Chondrocyte (in vitro differentiated cells): ENCODE measurements around the gene OSBPL1A. TPM values are rescaled to one million over a fixed set of nuclear protein-coding genes. Genes with fewer than 3 reads are reported as not detected.

Source experiments
- DNase-seq: peaks from one replicate; pipeline ENCODE4 v3.0.0; 2021; ENCODE audit warnings: mixed read lengths, low spot score
- H3K27ac Mint-ChIP-seq: one replicate; pipeline ENCODE4 v1.8.0; 2021; ENCODE audit warnings: mild to moderate bottlenecking, moderate library complexity, mixed read lengths; ENCODE audit not compliant: unreplicated experiment
- H3K27me3 Mint-ChIP-seq: 2 replicates; pipeline ENCODE4 v1.8.0; 2021; ENCODE audit warnings: low read depth, mixed read lengths
- H3K36me3 Mint-ChIP-seq: 2 replicates; pipeline ENCODE4 v1.8.0; 2021; ENCODE audit warnings: low read depth, mixed read lengths
- H3K4me1 Mint-ChIP-seq: 2 replicates; pipeline ENCODE4 v1.8.0; 2021; ENCODE audit warnings: low read depth, mild to moderate bottlenecking, mixed read lengths
- H3K4me3 Mint-ChIP-seq: one replicate; pipeline ENCODE4 v1.8.0; 2021; ENCODE audit warnings: mild to moderate bottlenecking, moderate library complexity, mixed read lengths; ENCODE audit not compliant: unreplicated experiment
- H3K9me3 Mint-ChIP-seq: 2 replicates; pipeline ENCODE4 v1.8.0; 2021; ENCODE audit warnings: low read depth, mixed read lengths
- CTCF ChIP-seq: fragments of 200-600 bp; sonication (generic); IDR thresholded peaks from 2 replicates; pipeline ENCODE4 v1.5.0; 2021; ENCODE audit warnings: antibody characterized with exemption, mild to moderate bottlenecking, moderate library complexity
- total RNA-seq: library from RNA; stranded (reverse); gene quantifications from 3 replicates; pipeline ENCODE4 v1.2.1, GENCODE V29; 2021

Gene OSBPL1A
- total RNA-seq, 1 donor from 2014 or later = 33.3 TPM

DNA sequence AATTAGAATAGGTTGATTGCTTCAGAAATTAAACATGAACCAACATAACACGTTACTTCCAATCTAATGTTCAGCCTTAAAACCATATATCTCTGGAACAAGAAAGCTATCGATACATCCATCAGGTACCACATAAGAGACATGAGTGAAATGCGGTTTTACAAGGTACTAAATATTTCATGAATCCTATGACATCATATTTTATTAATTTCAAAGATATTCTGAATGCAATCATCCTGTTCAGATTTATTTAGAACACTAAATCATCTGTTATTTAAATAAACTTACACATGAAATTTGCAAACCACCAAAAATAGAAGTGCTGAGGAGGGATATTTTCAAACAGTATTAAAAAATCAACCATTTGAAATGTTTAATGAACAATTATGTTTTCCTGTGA lies 119.0 kb downstream of the OSBPL1A start:
- Mint-ChIP-seq H3K4me1 (peaks cover 1% of the 10 kb centered on the region), H3K36me3 (no peaks in the 10 kb centered on the region), H3K4me3 (no peak overlapping the region), H3K27me3 (no peaks in the 10 kb centered on the region), H3K9me3 (no peaks in the 10 kb centered on the region), H3K27ac (no peak overlapping the region)
- TF ChIP-seq CTCF = no peak
- no peak for DNase-seq

DNA sequence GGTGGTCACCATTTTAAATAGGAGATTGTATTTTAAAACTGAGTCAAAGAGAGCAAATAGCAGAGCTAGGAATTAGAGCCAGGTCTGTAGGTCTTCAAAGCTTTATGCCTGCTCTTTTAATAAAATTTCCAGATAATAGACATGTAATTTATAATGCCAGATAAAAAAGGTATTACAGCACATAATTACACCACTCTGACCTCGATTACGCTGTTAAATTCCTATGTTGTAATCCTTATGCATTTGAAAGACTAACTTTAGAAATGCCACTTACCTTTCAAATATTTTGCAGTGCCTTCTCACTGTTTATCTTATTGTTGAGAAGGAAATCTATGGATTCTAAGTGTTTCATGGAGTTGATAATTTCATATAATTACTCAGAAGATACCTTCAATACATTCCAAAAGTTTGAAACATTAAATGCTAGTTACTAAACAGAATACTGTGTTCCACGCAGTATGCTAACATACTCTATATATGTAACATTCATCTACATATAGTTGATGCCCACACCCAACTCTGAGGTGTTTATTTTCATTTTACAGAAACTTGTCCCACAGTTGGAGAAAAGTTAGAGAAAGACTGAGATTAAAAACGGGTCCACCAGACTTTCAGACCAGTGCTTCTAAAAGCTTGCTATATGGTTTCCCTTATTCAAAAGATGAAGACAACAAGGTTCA lies 120.0 kb downstream of the OSBPL1A start:
- Mint-ChIP-seq H3K9me3 (no peaks in the 10 kb centered on the region), H3K27ac (no peak overlapping the region), H3K36me3 (no peaks in the 10 kb centered on the region), H3K27me3 (no peaks in the 10 kb centered on the region), H3K4me1 (peaks cover 3% of the 10 kb centered on the region), H3K4me3 (no peak overlapping the region)
- no peak for TF ChIP-seq CTCF
- DNase-seq = no peak

GRCh38 chr18:24276994-24277393 lies 120.6 kb downstream of the OSBPL1A start:
- H3K27ac Mint-ChIP-seq = no peak overlapping the region
- TF ChIP-seq CTCF = no peak
- DNase-seq = no peak
- H3K4me1 Mint-ChIP-seq = peaks cover 7% of the 10 kb centered on the region
- H3K4me3 Mint-ChIP-seq = no peak overlapping the region
- no peaks in the 10 kb centered on the region for H3K27me3 Mint-ChIP-seq
- no peaks in the 10 kb centered on the region for H3K9me3 Mint-ChIP-seq
- H3K36me3 Mint-ChIP-seq = no peaks in the 10 kb centered on the region

- Mint-ChIP-seq H3K27me3 (no peaks in the 10 kb centered on the region), H3K36me3 (no peaks in the 10 kb centered on the region)
- no peak for DNase-seq
These were observed 122.8 kb downstream of the OSBPL1A start for GRCh38 chr18:24274837-24275236.

DNA sequence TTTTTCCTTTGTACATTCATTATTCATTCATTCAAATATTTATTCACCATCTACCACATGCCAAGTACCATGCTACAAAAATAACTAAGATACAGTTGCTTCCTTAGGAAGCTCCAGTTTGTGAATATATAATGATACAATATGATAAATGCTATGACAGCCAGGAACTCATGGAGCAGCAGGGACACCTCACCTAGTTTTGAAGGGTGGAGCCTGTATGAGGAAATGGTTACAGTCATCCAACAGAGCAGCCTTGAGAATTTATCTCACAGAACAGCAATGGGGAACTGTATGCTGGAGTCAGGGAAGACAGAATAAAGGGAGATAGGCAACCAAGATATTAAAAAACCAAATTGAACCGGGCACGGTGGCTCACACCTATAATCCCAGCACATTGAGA lies 124.0 kb downstream of the OSBPL1A start:
- DNase-seq = no peak
- peaks cover 23% of the 10 kb centered on the region for H3K4me1 Mint-ChIP-seq
- no peak overlapping the region for H3K27ac Mint-ChIP-seq
- peaks cover under 1% of the 10 kb centered on the region for H3K36me3 Mint-ChIP-seq
- no peak for TF ChIP-seq CTCF
- no peaks in the 10 kb centered on the region for H3K9me3 Mint-ChIP-seq
- no peak overlapping the region for H3K4me3 Mint-ChIP-seq
- no peaks in the 10 kb centered on the region for H3K27me3 Mint-ChIP-seq

More at GRCh38 chr18:24274837-24275236, 122.8 kb downstream of the OSBPL1A start:
- no peak overlapping the region for H3K27ac Mint-ChIP-seq
- peaks cover 19% of the 10 kb centered on the region for H3K4me1 Mint-ChIP-seq
- no peaks in the 10 kb centered on the region for H3K9me3 Mint-ChIP-seq
- H3K4me3 Mint-ChIP-seq = no peak overlapping the region
- no peak for TF ChIP-seq CTCF
